ENCODE data around the gene DIP2B. TPM values are rescaled to one million over a fixed set of nuclear protein-coding genes. Genes with fewer than 3 reads are reported as not detected.

Gene DIP2B
- total RNA-seq, 4 donors from 2014 or later, result 19.8 to 25.9 (median 23.8) TPM

- ATAC-seq, result no peak
- 87 to 95% methylated on average over 3 to 4 of the region's 7 CpGs for WGBS, 2 donors (ENCODE audit: low coverage in 1 of 2)
- Histone ChIP-seq H3K9me3 (no peaks in the 10 kb centered on the region), H3K36me3 (peaks cover 0 to 100% of the 10 kb centered on the region in 2 donors), H3K27ac (no peak overlapping the region), H3K27me3 (no peaks in the 10 kb centered on the region), H3K4me3 (no peak overlapping the region), H3K4me1 (no peaks in the 10 kb centered on the region)
- TF ChIP-seq EP300 (IDR thresholded peaks at IDR 0.05), result no peak
- TF ChIP-seq POLR2A (IDR thresholded peaks at IDR 0.05), result no peak
- TF ChIP-seq, protein P1, sequence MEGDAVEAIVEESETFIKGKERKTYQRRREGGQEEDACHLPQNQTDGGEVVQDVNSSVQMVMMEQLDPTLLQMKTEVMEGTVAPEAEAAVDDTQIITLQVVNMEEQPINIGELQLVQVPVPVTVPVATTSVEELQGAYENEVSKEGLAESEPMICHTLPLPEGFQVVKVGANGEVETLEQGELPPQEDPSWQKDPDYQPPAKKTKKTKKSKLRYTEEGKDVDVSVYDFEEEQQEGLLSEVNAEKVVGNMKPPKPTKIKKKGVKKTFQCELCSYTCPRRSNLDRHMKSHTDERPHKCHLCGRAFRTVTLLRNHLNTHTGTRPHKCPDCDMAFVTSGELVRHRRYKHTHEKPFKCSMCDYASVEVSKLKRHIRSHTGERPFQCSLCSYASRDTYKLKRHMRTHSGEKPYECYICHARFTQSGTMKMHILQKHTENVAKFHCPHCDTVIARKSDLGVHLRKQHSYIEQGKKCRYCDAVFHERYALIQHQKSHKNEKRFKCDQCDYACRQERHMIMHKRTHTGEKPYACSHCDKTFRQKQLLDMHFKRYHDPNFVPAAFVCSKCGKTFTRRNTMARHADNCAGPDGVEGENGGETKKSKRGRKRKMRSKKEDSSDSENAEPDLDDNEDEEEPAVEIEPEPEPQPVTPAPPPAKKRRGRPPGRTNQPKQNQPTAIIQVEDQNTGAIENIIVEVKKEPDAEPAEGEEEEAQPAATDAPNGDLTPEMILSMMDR (IDR thresholded peaks at IDR 0.05), result no peak
- TF ChIP-seq POLR2AphosphoS5 (IDR thresholded peaks at IDR 0.05), result no peak
Observed at GRCh38 chr12:50739611-50740010, 234.8 kb downstream of the DIP2B start.

- WGBS, 2 donors (ENCODE audit: low coverage in 1 of 2), result 83 to 88% methylated on average over 2 of the region's 2 CpGs
- ATAC-seq, result no peak
- Histone ChIP-seq H3K4me3 (no peak overlapping the region), H3K36me3 (peaks cover 0 to 100% of the 10 kb centered on the region in 2 donors), H3K9me3 (no peaks in the 10 kb centered on the region), H3K4me1 (no peaks in the 10 kb centered on the region), H3K27me3 (no peaks in the 10 kb centered on the region), H3K27ac (no peak overlapping the region)
- TF ChIP-seq POLR2A (IDR thresholded peaks at IDR 0.05) (no peak), EP300 (IDR thresholded peaks at IDR 0.05) (no peak), POLR2AphosphoS5 (IDR thresholded peaks at IDR 0.05) (no peak)
- TF ChIP-seq, protein P1 (IDR thresholded peaks at IDR 0.05), result no peak
Observed at GRCh38 chr12:50740307-50740706, 235.5 kb downstream of the DIP2B start.

GRCh38 chr12:50742776-50743175 is 238.0 kb downstream of the DIP2B start:
- no peak for ATAC-seq

DNA sequence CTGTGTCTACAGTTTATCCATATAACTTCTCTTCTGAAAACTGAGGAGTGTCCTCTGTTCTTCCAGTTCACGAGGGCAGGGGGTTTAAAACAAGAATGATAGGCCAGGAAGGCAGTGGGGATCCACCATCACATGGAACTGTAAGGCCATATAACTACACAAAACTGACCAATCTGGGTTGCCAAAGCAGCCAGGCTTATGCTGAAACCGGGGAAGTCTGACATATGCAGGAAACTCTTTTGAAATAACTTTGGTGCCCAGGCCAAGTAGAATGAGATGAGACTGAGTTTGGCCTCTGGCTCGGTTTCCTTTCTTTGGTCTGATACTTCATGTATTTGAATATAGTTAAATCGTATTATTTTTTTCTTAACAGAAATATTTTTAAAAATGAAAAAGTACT is 241.1 kb downstream of the DIP2B start:
- WGBS, 2 donors (ENCODE audit: low coverage in 1 of 2), result 78 to 82% methylated on average over 4 of the region's 4 CpGs

More at GRCh38 chr12:50742776-50743175, 238.0 kb downstream of the DIP2B start:
- H3K4me1 ChIP-seq, result no peaks in the 10 kb centered on the region
- no peak overlapping the region for H3K4me3 ChIP-seq
- TF ChIP-seq POLR2A (IDR thresholded peaks at IDR 0.05) (no peak), POLR2AphosphoS5 (IDR thresholded peaks at IDR 0.05) (no peak), EP300 (IDR thresholded peaks at IDR 0.05) (no peak)
- TF ChIP-seq, protein P1 (IDR thresholded peaks at IDR 0.05), result no peak
- WGBS, 2 donors (ENCODE audit: low coverage in 1 of 2), result 100% methylated on average over 6 to 7 of the region's 7 CpGs
- no peaks in the 10 kb centered on the region for H3K27me3 ChIP-seq
- H3K9me3 ChIP-seq, result no peaks in the 10 kb centered on the region
- H3K36me3 ChIP-seq, result peaks cover 0 to 96% of the 10 kb centered on the region in 2 donors
- H3K27ac ChIP-seq, result no peak overlapping the region

DNA sequence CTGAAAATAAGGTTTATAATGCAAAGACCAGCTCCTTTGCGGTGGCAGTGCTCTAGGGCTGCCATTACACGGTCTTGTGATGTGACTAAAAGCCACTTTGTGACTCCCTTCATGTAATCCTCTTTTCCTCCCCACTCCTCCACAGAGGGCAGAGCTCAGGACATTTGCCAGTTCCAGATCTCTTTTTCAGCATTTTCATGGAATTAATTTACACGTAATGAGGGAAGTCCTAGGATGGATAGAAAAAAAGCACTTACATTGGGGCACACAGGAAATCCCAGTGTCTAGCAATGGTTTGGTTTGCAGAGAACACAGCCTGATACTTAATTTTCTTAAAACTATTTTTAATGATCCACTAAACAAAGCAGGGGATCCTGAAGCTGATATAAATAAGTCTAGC is 241.6 kb downstream of the DIP2B start:
- Histone ChIP-seq H3K9me3 (no peaks in the 10 kb centered on the region), H3K4me1 (no peaks in the 10 kb centered on the region), H3K36me3 (peaks cover 0 to 89% of the 10 kb centered on the region in 2 donors), H3K27ac (no peak overlapping the region), H3K27me3 (no peaks in the 10 kb centered on the region), H3K4me3 (no peak overlapping the region)
- WGBS, 2 donors (ENCODE audit: low coverage in 1 of 2), result 89 to 100% methylated on average over 3 of the region's 3 CpGs
- TF ChIP-seq POLR2A (IDR thresholded peaks at IDR 0.05), result no peak
- TF ChIP-seq EP300 (IDR thresholded peaks at IDR 0.05), result no peak
- TF ChIP-seq, protein P1 (IDR thresholded peaks at IDR 0.05), result no peak
- TF ChIP-seq POLR2AphosphoS5 (IDR thresholded peaks at IDR 0.05), result no peak
- no peak for ATAC-seq

More for the DNA sequence above, 241.1 kb downstream of the DIP2B start:
- Histone ChIP-seq H3K36me3 (peaks cover 0 to 94% of the 10 kb centered on the region in 2 donors), H3K4me1 (no peaks in the 10 kb centered on the region), H3K9me3 (no peaks in the 10 kb centered on the region), H3K27me3 (no peaks in the 10 kb centered on the region), H3K27ac (no peak overlapping the region), H3K4me3 (no peak overlapping the region)
- ATAC-seq, result no peak
- TF ChIP-seq POLR2A (IDR thresholded peaks at IDR 0.05) (no peak), POLR2AphosphoS5 (IDR thresholded peaks at IDR 0.05) (no peak), EP300 (IDR thresholded peaks at IDR 0.05) (no peak)
- TF ChIP-seq, protein P1 (IDR thresholded peaks at IDR 0.05), result no peak
